Lung (tissue), 12 donors: ENCODE data around the gene SLC19A1. TPM values are rescaled to one million over a fixed set of nuclear protein-coding genes. Genes with fewer than 3 reads are reported as not detected.

Source experiments
- ATAC-seq: fragments of 200-7000 bp; cut with Tn5 transposase; one replicate; pipeline ENCODE4 v1.9.1; 2020; ENCODE audit warnings: moderate number of reproducible peaks; ENCODE audit not compliant: insufficient read depth, low FRiP score
- DNase-seq, 3 donors: peaks; one replicate each; pipeline ENCODE4 v3.0.0-alpha.2; 2013 to 2017
- H3K27ac ChIP-seq, 2 donors: one replicate each; pipeline ENCODE4 v1.5.1; 2013; ENCODE audit warnings: mild to moderate bottlenecking in 2 of 2, moderate library complexity in 2 of 2, control low read depth in 1 of 2, inconsistent platforms in 1 of 2, low read depth in 1 of 2, low read length in 1 of 2
- H3K27me3 ChIP-seq, 3 donors: one replicate each; pipeline ENCODE4 v1.5.1; 2013; ENCODE audit warnings: low read length in 2 of 3; ENCODE audit not compliant: control insufficient read depth in 3 of 3, insufficient read depth in 3 of 3
- H3K36me3 ChIP-seq, 4 donors: one replicate each; pipeline ENCODE4 v1.5.1; 2013; ENCODE audit warnings: low read length in 4 of 4, mild to moderate bottlenecking in 1 of 4, moderate library complexity in 1 of 4; ENCODE audit not compliant: control insufficient read depth in 4 of 4, insufficient read depth in 4 of 4
- H3K4me1 ChIP-seq, 5 donors: one replicate each; pipeline ENCODE4 v1.5.1; 2013; ENCODE audit warnings: low read length in 5 of 5, mild to moderate bottlenecking in 2 of 5, moderate library complexity in 1 of 5; ENCODE audit not compliant: control insufficient read depth in 5 of 5, insufficient read depth in 5 of 5
- H3K4me3 ChIP-seq: one replicate; pipeline ENCODE4 v1.5.1; 2013; ENCODE audit warnings: mild to moderate bottlenecking, control low read depth, moderate library complexity
- H3K9ac ChIP-seq, 2 donors: one replicate each; pipeline ENCODE4 v1.5.1; 2013; ENCODE audit warnings: low read length in 2 of 2, control low read depth in 1 of 2; ENCODE audit not compliant: insufficient read depth in 1 of 2
- H3K9me3 ChIP-seq, 4 donors: one replicate each; pipeline ENCODE4 v1.5.1; 2013; ENCODE audit warnings: low read length in 3 of 4, mild to moderate bottlenecking in 1 of 4, moderate library complexity in 1 of 4; ENCODE audit not compliant: control insufficient read depth in 4 of 4, insufficient read depth in 3 of 4
- CTCF ChIP-seq: IDR thresholded peaks from 2 replicates; pipeline ENCODE4 v1.5.1; 2012; ENCODE audit warnings: mild to moderate bottlenecking; ENCODE audit errors: control extremely low read depth, extremely low read depth
- WGBS, 2 donors: extraction: QIAGEN DNeasy Blood & Tissue Kit; methylation state at CpG; one replicate each; pipeline ENCODE4 v1.1.7; 2013; 5-methylcytosine and 5-hydroxymethylcytosine counted together
- polyA plus RNA-seq, 2 donors: library from polyadenylated mRNA; stranded (reverse); fragments of 200-250 nt; gene quantifications; one replicate each; pipeline ENCODE4 v1.2.1, GENCODE V29; 2013
- total RNA-seq, 2 donors: library from RNA; depleted of rRNA in 1 of 2; stranded (reverse); fragments of >200 nt in 1 of 2; gene quantifications; one replicate each; pipeline ENCODE4 v1.2.1, GENCODE V29; 2014 to 2021
- donor health status: control.
- donor health status: control.
- donor health status: Bipolar disorder and iron deficiency.
- donor health status: healthy.
- donor health status: DM: yes; HTN: yes; CAD: no.

SLC19A1 gene
- total and polyA plus RNA-seq, 4 donors = 23.8 to 42.0 (median 26.2) TPM

GRCh38 chr21:45499201-45499750 is 43.0 kb downstream of the SLC19A1 start:
- WGBS, 2 donors = 91 to 93% methylated on average over 25 of the region's 25 CpGs
- Histone ChIP-seq H3K4me3 (no peak overlapping the region), H3K4me1 (no peaks in the 10 kb centered on the region), H3K36me3 (peaks cover 0 to 17% (median 2%) of the 10 kb centered on the region in 4 donors), H3K27ac (no peak overlapping the region), H3K9me3 (no peaks in the 10 kb centered on the region), H3K9ac (no peak overlapping the region), H3K27me3 (no peaks in the 10 kb centered on the region)
- ATAC-seq = no peak
- no peak for TF ChIP-seq CTCF
- no peak for DNase-seq

GRCh38 chr21:45498646-45499000 is 43.6 kb downstream of the SLC19A1 start:
- H3K36me3 ChIP-seq = peaks cover 0 to 22% (median 2%) of the 10 kb centered on the region in 4 donors
- H3K27ac ChIP-seq = no peak overlapping the region
- WGBS, 2 donors = 91 to 95% methylated on average over 9 of the region's 9 CpGs
- DNase-seq (no peak), ATAC-seq (no peak)
- H3K9ac ChIP-seq = no peak overlapping the region
- no peak for TF ChIP-seq CTCF
- H3K27me3 ChIP-seq = no peaks in the 10 kb centered on the region
- no peaks in the 10 kb centered on the region for H3K4me1 ChIP-seq
- H3K9me3 ChIP-seq = no peaks in the 10 kb centered on the region
- H3K4me3 ChIP-seq = no peak overlapping the region

GRCh38 chr21:45497846-45498645 is 44.2 kb downstream of the SLC19A1 start:
- 95 to 97% methylated on average over 39 of the region's 39 CpGs for WGBS, 2 donors
- Histone ChIP-seq H3K36me3 (peaks cover 0 to 22% (median 2%) of the 10 kb centered on the region in 4 donors), H3K9ac (no peak overlapping the region), H3K4me3 (no peak overlapping the region), H3K27ac (no peak overlapping the region), H3K9me3 (no peaks in the 10 kb centered on the region), H3K27me3 (no peaks in the 10 kb centered on the region), H3K4me1 (no peaks in the 10 kb centered on the region)
- DNase-seq = no peak
- no peak for TF ChIP-seq CTCF
- ATAC-seq = no peak
